Small intestine (tissue), 7 donors: ENCODE results near the gene TLK1. TPM values are rescaled to one million over a fixed set of nuclear protein-coding genes. Genes with fewer than 3 reads are reported as not detected.

Experiments
- DNase-seq, 2 donors: peaks; one replicate each; pipeline versions ENCODE4 v3.0.0 to v3.0.0-alpha.2; 2013
- FAIRE-seq: peaks from 2 replicates; lab custom pipeline; 2012; peaks lifted over from hg19 to GRCh38; lab: Jason Lieb, UNC
- H3K27ac ChIP-seq, 3 donors: one replicate each; pipeline ENCODE4 v1.5.1; 2013; ENCODE audit warnings: low read length in 2 of 3, mild to moderate bottlenecking in 2 of 3, control low read depth in 1 of 3, inconsistent platforms in 1 of 3, low read depth in 1 of 3, moderate library complexity in 1 of 3
- H3K27me3 ChIP-seq, 3 donors: one replicate each; pipeline ENCODE4 v1.6.1; 2013; ENCODE audit warnings: low read length in 3 of 3, inconsistent platforms in 1 of 3; ENCODE audit not compliant: control insufficient read depth in 3 of 3, insufficient read depth in 3 of 3
- H3K36me3 ChIP-seq, 3 donors: one replicate each; pipeline ENCODE4 v1.6.1; 2013; ENCODE audit warnings: low read length in 3 of 3, inconsistent platforms in 1 of 3, low read depth in 1 of 3, mild to moderate bottlenecking in 1 of 3, moderate library complexity in 1 of 3; ENCODE audit not compliant: control insufficient read depth in 3 of 3, insufficient read depth in 2 of 3
- H3K4me1 ChIP-seq, 3 donors: one replicate each; pipeline ENCODE4 v1.6.1; 2013; ENCODE audit warnings: low read length in 2 of 3, inconsistent platforms in 1 of 3, low read depth in 1 of 3, mild to moderate bottlenecking in 1 of 3, moderate library complexity in 1 of 3; ENCODE audit not compliant: control insufficient read depth in 3 of 3, insufficient read depth in 2 of 3
- H3K4me3 ChIP-seq, 3 donors: one replicate each; pipeline ENCODE4 v1.5.1; 2013; ENCODE audit warnings: low read length in 3 of 3, control low read depth in 1 of 3, inconsistent platforms in 1 of 3, low read depth in 1 of 3, mild to moderate bottlenecking in 1 of 3, moderate library complexity in 1 of 3
- H3K9me3 ChIP-seq, 2 donors: one replicate each; pipeline ENCODE4 v1.6.1; 2013; ENCODE audit warnings: low read depth in 1 of 2, low read length in 1 of 2; ENCODE audit not compliant: control insufficient read depth in 2 of 2, insufficient read depth in 1 of 2
- WGBS, 3 donors: extraction: QIAGEN DNeasy Blood & Tissue Kit; methylation state at CpG; one replicate each; pipeline ENCODE4 v1.1.7; 2013; 5-methylcytosine and 5-hydroxymethylcytosine counted together
- polyA plus RNA-seq, 4 donors: library from polyadenylated mRNA; stranded (reverse) in 3 of 4; unstranded in 1 of 4; fragments of 200-250 nt in 3 of 4; fragments of 120-200 nt in 1 of 4; gene quantifications; one replicate each; pipeline versions ENCODE4 v1.2.1 to v1.2.3, GENCODE V29; 2013
- donor health status: healthy with polysubstance abuse.
- donor health status: control.
- donor health status: control.
- donor health status: Bipolar disorder and iron deficiency.
- donor health status: healthy.

The TLK1 gene
- polyA plus RNA-seq, 4 donors = 10.0 to 27.8 (median 11.6) TPM

GRCh38 chr2:171143670-171144062 is 17.0 kb downstream of the TLK1 start:
- DNase-seq (no peak), FAIRE-seq (no peak)
- no peak overlapping the region for H3K27ac ChIP-seq
- H3K4me1 ChIP-seq = peaks cover 0 to 4% (median 3%) of the 10 kb centered on the region in 3 donors
- H3K4me3 ChIP-seq = no peak overlapping the region
- no peaks in the 10 kb centered on the region for H3K9me3 ChIP-seq
- H3K36me3 ChIP-seq = peaks cover 0 to 2% (median 0%) of the 10 kb centered on the region in 3 donors
- 89 to 93% (median 92%) methylated on average over 2 of the region's 2 CpGs for WGBS, 3 donors
- no peaks in the 10 kb centered on the region for H3K27me3 ChIP-seq

GRCh38 chr2:171142398-171142797 is 18.3 kb downstream of the TLK1 start:
- peaks cover 0 to 4% (median 3%) of the 10 kb centered on the region in 3 donors for H3K4me1 ChIP-seq
- no peak for FAIRE-seq
- 67 to 80% (median 75%) methylated on average over 3 of the region's 3 CpGs for WGBS, 3 donors

DNA sequence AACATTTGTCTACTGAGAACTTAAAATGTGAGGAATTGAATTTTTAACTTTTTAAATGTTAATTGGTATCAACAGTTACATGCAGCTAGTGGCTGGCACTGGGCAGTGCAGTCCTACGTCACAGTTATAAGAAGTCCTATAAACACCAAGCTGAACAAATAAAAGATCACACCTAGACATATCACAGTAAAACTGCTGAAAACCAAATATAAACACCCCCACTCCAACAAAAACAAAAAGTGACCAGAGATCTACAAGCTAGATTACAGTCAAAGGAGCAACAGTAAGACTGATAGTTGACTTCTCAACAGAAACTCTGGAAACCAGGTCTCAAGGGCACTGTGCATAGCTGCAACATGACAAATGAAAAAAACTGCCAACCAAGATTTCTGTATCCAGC is 19.4 kb downstream of the TLK1 start:
- no peak overlapping the region for H3K4me3 ChIP-seq
- WGBS, 3 donors = 69 to 85% (median 85%) methylated on average over 1 of the region's 1 CpG
- H3K9me3 ChIP-seq = no peaks in the 10 kb centered on the region
- H3K27me3 ChIP-seq = no peaks in the 10 kb centered on the region
- no peak for DNase-seq
- H3K36me3 ChIP-seq = no peaks in the 10 kb centered on the region
- FAIRE-seq = no peak
- H3K4me1 ChIP-seq = no peaks in the 10 kb centered on the region
- H3K27ac ChIP-seq = no peak overlapping the region

More at GRCh38 chr2:171142398-171142797, 18.3 kb downstream of the TLK1 start:
- no peak for DNase-seq
- no peak overlapping the region for H3K4me3 ChIP-seq
- no peaks in the 10 kb centered on the region for H3K27me3 ChIP-seq
- H3K27ac ChIP-seq = no peak overlapping the region
- H3K36me3 ChIP-seq = no peaks in the 10 kb centered on the region
- no peaks in the 10 kb centered on the region for H3K9me3 ChIP-seq

DNA sequence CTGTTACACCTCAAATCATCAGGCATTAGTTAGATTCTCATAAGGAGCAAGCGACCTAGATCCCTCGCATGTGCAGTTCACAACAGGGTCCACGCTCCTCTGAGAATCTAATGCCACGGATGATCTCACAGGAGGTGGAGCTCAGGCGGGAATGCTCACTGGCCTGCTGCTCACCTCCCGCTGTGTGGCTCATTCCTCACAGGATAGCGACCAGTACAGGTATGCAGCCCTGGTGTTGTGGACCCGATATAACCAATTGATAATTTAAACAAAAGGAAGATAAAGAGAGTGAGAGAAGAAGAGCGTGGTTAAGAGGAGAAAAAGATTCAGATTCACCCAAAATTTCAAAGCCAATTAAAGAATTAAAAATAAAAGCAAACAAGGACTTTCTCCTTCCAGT is 20.8 kb downstream of the TLK1 start:
- DNase-seq = no peak
- WGBS, 3 donors = 94 to 98% (median 98%) methylated on average over 9 of the region's 9 CpGs
- FAIRE-seq = no peak
- no peaks in the 10 kb centered on the region for H3K4me1 ChIP-seq
- H3K9me3 ChIP-seq = no peaks in the 10 kb centered on the region
- no peak overlapping the region for H3K27ac ChIP-seq
- H3K27me3 ChIP-seq = no peaks in the 10 kb centered on the region
- no peaks in the 10 kb centered on the region for H3K36me3 ChIP-seq
- no peak overlapping the region for H3K4me3 ChIP-seq

- 78 to 87% (median 78%) methylated on average over 4 of the region's 4 CpGs for WGBS, 3 donors
- no peaks in the 10 kb centered on the region for H3K36me3 ChIP-seq
- H3K4me1 ChIP-seq = no peaks in the 10 kb centered on the region
- FAIRE-seq = no peak
- no peaks in the 10 kb centered on the region for H3K9me3 ChIP-seq
- no peak overlapping the region for H3K27ac ChIP-seq
- DNase-seq = no peak
- H3K27me3 ChIP-seq = no peaks in the 10 kb centered on the region
- no peak overlapping the region for H3K4me3 ChIP-seq
These were observed 24.7 kb downstream of the TLK1 start for GRCh38 chr2:171136024-171136423.

GRCh38 chr2:171134624-171135230 is 26.0 kb downstream of the TLK1 start:
- DNase-seq (no peak), FAIRE-seq (no peak)
- 93 to 97% (median 94%) methylated on average over 4 of the region's 4 CpGs for WGBS, 3 donors
- no peak overlapping the region for H3K27ac ChIP-seq
- H3K27me3 ChIP-seq = no peaks in the 10 kb centered on the region
- H3K36me3 ChIP-seq = no peaks in the 10 kb centered on the region
- no peaks in the 10 kb centered on the region for H3K9me3 ChIP-seq
- no peaks in the 10 kb centered on the region for H3K4me1 ChIP-seq
- H3K4me3 ChIP-seq = no peak overlapping the region

DNA sequence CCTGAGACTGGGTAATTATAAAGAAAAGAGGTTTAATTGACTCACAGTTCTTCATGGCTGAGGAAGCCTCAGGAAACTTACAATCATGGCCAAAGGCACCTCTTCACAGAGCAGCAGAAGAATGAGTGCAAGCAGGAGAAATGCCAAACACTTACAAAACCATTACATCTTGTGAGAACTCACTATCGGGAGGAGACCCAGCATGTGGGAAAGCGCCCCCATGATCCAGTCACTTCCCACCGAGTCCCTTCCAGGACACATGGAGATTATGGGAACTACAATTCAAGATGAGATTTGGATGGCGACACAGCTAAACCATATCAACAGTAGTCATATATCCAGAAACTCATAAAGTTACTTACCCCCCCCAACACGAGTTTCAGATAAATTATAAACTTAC is 28.6 kb downstream of the TLK1 start:
- Histone ChIP-seq H3K4me3 (no peak overlapping the region), H3K27me3 (no peaks in the 10 kb centered on the region), H3K9me3 (no peaks in the 10 kb centered on the region), H3K36me3 (no peaks in the 10 kb centered on the region), H3K27ac (no peak overlapping the region), H3K4me1 (no peaks in the 10 kb centered on the region)
- no peak for FAIRE-seq
- DNase-seq = no peak
- 89 to 92% (median 91%) methylated on average over 5 of the region's 5 CpGs for WGBS, 3 donors

DNA sequence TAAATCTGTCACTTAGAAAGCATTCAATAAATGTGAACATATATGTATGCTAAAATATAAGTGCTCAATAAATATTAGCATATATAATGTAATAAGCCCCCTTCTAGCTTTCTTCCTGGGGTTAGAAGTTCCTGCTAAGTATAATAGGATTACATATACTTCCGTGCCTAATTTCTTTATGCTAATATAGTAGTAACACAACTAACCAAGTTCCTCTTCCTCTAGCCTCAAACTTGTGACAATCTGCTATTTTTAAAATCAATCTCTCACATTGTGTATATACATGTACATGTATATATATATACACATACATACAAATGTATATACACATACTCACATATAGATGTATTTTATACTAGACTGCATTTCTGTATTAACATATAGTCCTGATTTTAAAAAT is 32.2 kb downstream of the TLK1 start:
- Histone ChIP-seq H3K27ac (no peak overlapping the region), H3K36me3 (peaks cover 0 to 2% (median 0%) of the 10 kb centered on the region in 3 donors), H3K9me3 (no peaks in the 10 kb centered on the region), H3K27me3 (no peaks in the 10 kb centered on the region), H3K4me1 (no peaks in the 10 kb centered on the region), H3K4me3 (no peak overlapping the region)
- DNase-seq (no peak), FAIRE-seq (no peak)
- 68 to 89% (median 83%) methylated on average over 1 of the region's 1 CpG for WGBS, 3 donors

- H3K36me3 ChIP-seq = peaks cover 0 to 3% (median 0%) of the 10 kb centered on the region in 3 donors
- no peak overlapping the region for H3K4me3 ChIP-seq
- H3K9me3 ChIP-seq = no peaks in the 10 kb centered on the region
- no peak overlapping the region for H3K27ac ChIP-seq
- 69 to 91% (median 83%) methylated on average over 4 of the region's 4 CpGs for WGBS, 3 donors
- no peaks in the 10 kb centered on the region for H3K27me3 ChIP-seq
- DNase-seq (no peak), FAIRE-seq (no peak)
- no peaks in the 10 kb centered on the region for H3K4me1 ChIP-seq
These were observed 36.2 kb downstream of the TLK1 start for GRCh38 chr2:171124541-171124940.
